H9 (cell line): ENCODE data around the gene DNAI1. TPM values are rescaled to one million over a fixed set of nuclear protein-coding genes. Genes with fewer than 3 reads are reported as not detected.

Source experiments
- DNase-seq: peaks from one replicate; pipeline ENCODE4 v3.0.0-alpha.2; 2017
- H2AFZ ChIP-seq: one replicate; pipeline ENCODE4 v1.6.1; 2013; ENCODE audit warnings: mild to moderate bottlenecking, low read length, control low read depth, moderate library complexity
- H2AK5ac ChIP-seq: 2 replicates; pipeline ENCODE4 v1.6.1; 2013; ENCODE audit warnings: low read length, control low read depth, mixed read lengths; ENCODE audit not compliant: insufficient read length
- H2BK120ac ChIP-seq: one replicate; pipeline ENCODE4 v1.6.1; 2013; ENCODE audit warnings: low read depth, mild to moderate bottlenecking, low read length, control low read depth, inconsistent platforms; ENCODE audit not compliant: poor library complexity, severe bottlenecking
- H2BK12ac ChIP-seq: 2 replicates; pipeline ENCODE4 v1.6.1; 2013; ENCODE audit warnings: low read length, control low read depth, mixed read lengths, low read depth; ENCODE audit not compliant: insufficient read length
- H2BK15ac ChIP-seq: 2 replicates; pipeline ENCODE4 v1.6.1; 2013; ENCODE audit warnings: low read depth, low read length, control low read depth
- H2BK20ac ChIP-seq: one replicate; pipeline ENCODE4 v1.6.1; 2013; ENCODE audit warnings: low read depth, mild to moderate bottlenecking, low read length, control low read depth, inconsistent platforms; ENCODE audit not compliant: poor library complexity, severe bottlenecking
- H2BK5ac ChIP-seq: 2 replicates; pipeline ENCODE4 v1.6.1; 2013; ENCODE audit warnings: low read length, control low read depth, mixed read lengths; ENCODE audit not compliant: insufficient read length
- H3K14ac ChIP-seq: 2 replicates; pipeline ENCODE4 v1.6.1; 2013; ENCODE audit warnings: low read length, control low read depth; ENCODE audit not compliant: insufficient read depth
- H3K18ac ChIP-seq: 2 replicates; pipeline ENCODE4 v1.6.1; 2013; ENCODE audit warnings: low read depth, mild to moderate bottlenecking, mixed read lengths, low read length, control low read depth; ENCODE audit not compliant: insufficient read length
- H3K23ac ChIP-seq: 2 replicates; pipeline ENCODE4 v1.6.1; 2013; ENCODE audit warnings: low read length, control low read depth, mixed read lengths, low read depth; ENCODE audit not compliant: insufficient read length
- H3K23me2 ChIP-seq: 2 replicates; pipeline ENCODE4 v1.6.1; 2013; ENCODE audit warnings: low read depth, mild to moderate bottlenecking, mixed read lengths, low read length, control low read depth; ENCODE audit not compliant: insufficient read length, poor library complexity, severe bottlenecking
- H3K27ac ChIP-seq: 2 replicates; pipeline ENCODE4 v1.5.1; 2013; ENCODE audit warnings: low read length, control low read depth, mixed read lengths, low read depth; ENCODE audit not compliant: insufficient read length
- H3K27me3 ChIP-seq: 2 replicates; pipeline ENCODE4 v1.6.1; 2013; ENCODE audit warnings: low read length, control low read depth, inconsistent platforms; ENCODE audit not compliant: insufficient read depth
- H3K4ac ChIP-seq: 2 replicates; pipeline ENCODE4 v1.6.1; 2013; ENCODE audit warnings: low read depth, mild to moderate bottlenecking, control low read depth, inconsistent platforms, low read length, moderate library complexity
- H3K4me1 ChIP-seq: 2 replicates; pipeline ENCODE4 v1.6.1; 2013; ENCODE audit warnings: low read length, control low read depth, inconsistent platforms; ENCODE audit not compliant: insufficient read depth
- H3K4me2 ChIP-seq: 2 replicates; pipeline ENCODE4 v1.6.1; 2013; ENCODE audit warnings: low read length, control low read depth, mixed read lengths; ENCODE audit not compliant: insufficient read length, insufficient read depth
- H3K56ac ChIP-seq: 2 replicates; pipeline ENCODE4 v1.6.1; 2013; ENCODE audit warnings: low read depth, mild to moderate bottlenecking, mixed read lengths, low read length, control low read depth; ENCODE audit not compliant: insufficient read length
- H3K79me1 ChIP-seq: 2 replicates; pipeline ENCODE4 v1.6.1; 2013; ENCODE audit warnings: low read depth, mild to moderate bottlenecking, moderate library complexity, low read length, control low read depth, inconsistent platforms; ENCODE audit not compliant: insufficient read depth, poor library complexity, severe bottlenecking
- H3K79me2 ChIP-seq: 2 replicates; pipeline ENCODE4 v1.6.1; 2013; ENCODE audit warnings: low read length, control low read depth, inconsistent platforms; ENCODE audit not compliant: insufficient read depth
- H3K9ac ChIP-seq: 2 replicates; pipeline ENCODE4 v1.6.1; 2013; ENCODE audit warnings: low read length, control low read depth, mixed read lengths; ENCODE audit not compliant: insufficient read length; ENCODE audit errors: extremely low read depth
- H3K9me3 ChIP-seq: one replicate; pipeline ENCODE4 v1.6.1; 2013; ENCODE audit warnings: low read depth, low read length, inconsistent platforms; ENCODE audit not compliant: control insufficient read depth
- H3T11ph ChIP-seq: one replicate; pipeline ENCODE4 v1.6.1; 2013; ENCODE audit warnings: mild to moderate bottlenecking, low read length, control low read depth, inconsistent platforms
- H4K20me1 ChIP-seq: one replicate; pipeline ENCODE4 v1.6.1; 2013; ENCODE audit not compliant: control insufficient read depth, insufficient read length, insufficient read depth
- H4K5ac ChIP-seq: 2 replicates; pipeline ENCODE4 v1.6.1; 2013; ENCODE audit warnings: low read depth, mild to moderate bottlenecking, mixed read lengths, low read length, control low read depth; ENCODE audit not compliant: insufficient read length
- H4K8ac ChIP-seq: replicated peaks from 2 replicates; pipeline ENCODE4 v1.6.1; 2013; ENCODE audit warnings: low read length, control low read depth, mixed read lengths, low read depth; ENCODE audit not compliant: insufficient read length
- H4K91ac ChIP-seq: 2 replicates; pipeline ENCODE4 v1.6.1; 2013; ENCODE audit warnings: low read depth, mild to moderate bottlenecking, moderate library complexity, mixed read lengths, low read length, control low read depth; ENCODE audit not compliant: insufficient read length
- H3K27ac Mint-ChIP-seq, 3 experiments: 2 replicates in 2 of 3; 3 replicates in 1 of 3; pipeline ENCODE4 v1.8.0; 2020 to 2021; ENCODE audit warnings: mixed read lengths in 3 of 3, mild to moderate bottlenecking in 1 of 3, moderate library complexity in 1 of 3
- H3K27me3 Mint-ChIP-seq: 2 replicates; pipeline ENCODE4 v1.8.0; 2021; ENCODE audit warnings: low read depth, mild to moderate bottlenecking, moderate library complexity, mixed read lengths
- H3K36me3 Mint-ChIP-seq, 3 experiments: 2 replicates in 2 of 3; 3 replicates in 1 of 3; pipeline ENCODE4 v1.8.0; 2020 to 2021; ENCODE audit warnings: low read depth in 3 of 3, mixed read lengths in 3 of 3; ENCODE audit not compliant: insufficient read depth in 1 of 3
- H3K4me1 Mint-ChIP-seq, 2 experiments: 2 replicates each; pipeline ENCODE4 v1.8.0; 2020; ENCODE audit warnings: mixed read lengths in 2 of 2
- H3K4me3 Mint-ChIP-seq, 2 experiments: 2 replicates in 1 of 2; 3 replicates in 1 of 2; pipeline ENCODE4 v1.8.0; 2020 to 2021; ENCODE audit warnings: mild to moderate bottlenecking in 2 of 2, mixed read lengths in 2 of 2, moderate library complexity in 1 of 2
- H3K9me3 Mint-ChIP-seq, 2 experiments: 2 replicates in 1 of 2; 3 replicates in 1 of 2; pipeline ENCODE4 v1.8.0; 2020; ENCODE audit warnings: mild to moderate bottlenecking in 2 of 2, mixed read lengths in 2 of 2, moderate library complexity in 1 of 2
- WGBS: extraction: QIAGEN DNeasy Blood & Tissue Kit; methylation state at CpG from one replicate; pipeline ENCODE4 v1.1.7; 2013; ENCODE audit warnings: missing lambda C conversion rate, low lambda C conversion rate, mixed read lengths; ENCODE audit not compliant: insufficient read length; ENCODE audit errors: extremely low coverage; 5-methylcytosine and 5-hydroxymethylcytosine counted together
- total RNA-seq: library from RNA; stranded (reverse); gene quantifications from 2 replicates; pipeline ENCODE4 v1.2.1, GENCODE V29; 2021
- TF ChIP-seq, protein P1 (sequence below): fragments of 200-600 bp; sonication (generic); conservative IDR thresholded peaks from 3 replicates; pipeline ENCODE4 v1.8.0; 2021; ENCODE audit warnings: antibody characterized with exemption, mild to moderate bottlenecking

Gene DNAI1
- total RNA-seq, 1 experiment from 2014 or later, result 0.22 TPM

DNA sequence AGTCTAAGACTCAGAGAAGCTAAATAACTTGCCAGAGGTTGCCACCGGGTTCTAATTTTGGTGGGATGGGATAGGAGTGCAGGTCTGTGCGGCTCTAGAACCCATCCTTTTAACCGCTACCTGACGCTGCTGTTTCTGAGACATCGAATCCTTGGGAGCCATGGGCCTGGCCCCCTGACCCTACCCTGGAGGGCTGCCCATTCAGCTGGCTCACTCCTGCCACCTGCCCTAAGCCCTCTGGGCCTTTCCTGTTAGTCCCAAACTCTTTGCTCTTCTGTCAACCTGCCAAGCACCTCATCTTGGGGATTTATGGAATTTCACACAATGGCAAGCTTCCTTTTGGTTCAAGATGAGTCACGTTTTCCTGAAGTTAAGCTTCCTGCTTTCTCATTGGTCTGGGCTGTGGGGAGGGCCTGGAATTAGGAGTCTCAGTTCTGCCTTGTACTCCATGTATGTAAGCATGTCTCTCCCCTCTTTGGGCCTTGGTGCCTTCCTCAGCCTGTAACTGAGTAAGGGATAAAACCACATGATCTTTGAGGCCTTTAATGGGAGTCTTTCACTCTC lies 37.6 kb downstream of the DNAI1 start:
- H3K27ac ChIP-seq, result no peak overlapping the region
- DNase-seq, result no peak
- no peak overlapping the region for H2AK5ac ChIP-seq
- no peak overlapping the region for H2BK120ac ChIP-seq
- no peaks in the 10 kb centered on the region for H3K79me1 ChIP-seq
- H3K79me2 ChIP-seq, result no peaks in the 10 kb centered on the region
- H3K18ac ChIP-seq, result no peak overlapping the region
- no peak overlapping the region for H2BK20ac ChIP-seq
- no peak overlapping the region for H2BK12ac ChIP-seq
- no peak overlapping the region for H3K56ac ChIP-seq
- H3K9me3 Mint-ChIP-seq, result no peaks in the 10 kb centered on the region
- H3T11ph ChIP-seq, result no peak overlapping the region
- TF ChIP-seq, protein P1, sequence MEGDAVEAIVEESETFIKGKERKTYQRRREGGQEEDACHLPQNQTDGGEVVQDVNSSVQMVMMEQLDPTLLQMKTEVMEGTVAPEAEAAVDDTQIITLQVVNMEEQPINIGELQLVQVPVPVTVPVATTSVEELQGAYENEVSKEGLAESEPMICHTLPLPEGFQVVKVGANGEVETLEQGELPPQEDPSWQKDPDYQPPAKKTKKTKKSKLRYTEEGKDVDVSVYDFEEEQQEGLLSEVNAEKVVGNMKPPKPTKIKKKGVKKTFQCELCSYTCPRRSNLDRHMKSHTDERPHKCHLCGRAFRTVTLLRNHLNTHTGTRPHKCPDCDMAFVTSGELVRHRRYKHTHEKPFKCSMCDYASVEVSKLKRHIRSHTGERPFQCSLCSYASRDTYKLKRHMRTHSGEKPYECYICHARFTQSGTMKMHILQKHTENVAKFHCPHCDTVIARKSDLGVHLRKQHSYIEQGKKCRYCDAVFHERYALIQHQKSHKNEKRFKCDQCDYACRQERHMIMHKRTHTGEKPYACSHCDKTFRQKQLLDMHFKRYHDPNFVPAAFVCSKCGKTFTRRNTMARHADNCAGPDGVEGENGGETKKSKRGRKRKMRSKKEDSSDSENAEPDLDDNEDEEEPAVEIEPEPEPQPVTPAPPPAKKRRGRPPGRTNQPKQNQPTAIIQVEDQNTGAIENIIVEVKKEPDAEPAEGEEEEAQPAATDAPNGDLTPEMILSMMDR, result no peak
- no peak overlapping the region for H3K27ac Mint-ChIP-seq
- H2AFZ ChIP-seq, result no peak overlapping the region
- H3K23me2 ChIP-seq, result no peaks in the 10 kb centered on the region
- H2BK15ac ChIP-seq, result no peak overlapping the region
- H4K8ac ChIP-seq, result no peak overlapping the region
- no peak overlapping the region for H4K91ac ChIP-seq
- no peak overlapping the region for H3K4me2 ChIP-seq
- no CpG with 5 or more reads among the region's 6 CpGs for WGBS
- no peak overlapping the region for H4K5ac ChIP-seq
- H3K27me3 Mint-ChIP-seq, result peaks cover 6% of the 10 kb centered on the region
- no peaks in the 10 kb centered on the region for H3K27me3 ChIP-seq
- H4K20me1 ChIP-seq, result no peaks in the 10 kb centered on the region
- H3K9ac ChIP-seq, result no peak overlapping the region
- H2BK5ac ChIP-seq, result no peak overlapping the region
- 0 out of 2 replicates have a peak, but pooled peaks cover 2% of the 10 kb centered on the region for H3K4me1 ChIP-seq
- no peak overlapping the region for H3K4ac ChIP-seq
- H3K4me1 Mint-ChIP-seq, result peaks cover 0 to 26% of the 10 kb centered on the region in 2 experiments; a peak in 3 of 4 replicates
- no peaks in the 10 kb centered on the region for H3K9me3 ChIP-seq
- no peak overlapping the region for H3K4me3 Mint-ChIP-seq
- H3K36me3 Mint-ChIP-seq, result no peaks in the 10 kb centered on the region
- no peak overlapping the region for H3K23ac ChIP-seq
- no peak overlapping the region for H3K14ac ChIP-seq
